Left forelimb (tissue), 1 donor: ENCODE results near the gene MAGI3.

Experiments
- DNase-seq: peaks from one replicate; pipeline ENCODE4 v3.0.0-alpha.2; 2018; ENCODE audit warnings: low spot score

Gene MAGI3

DNA sequence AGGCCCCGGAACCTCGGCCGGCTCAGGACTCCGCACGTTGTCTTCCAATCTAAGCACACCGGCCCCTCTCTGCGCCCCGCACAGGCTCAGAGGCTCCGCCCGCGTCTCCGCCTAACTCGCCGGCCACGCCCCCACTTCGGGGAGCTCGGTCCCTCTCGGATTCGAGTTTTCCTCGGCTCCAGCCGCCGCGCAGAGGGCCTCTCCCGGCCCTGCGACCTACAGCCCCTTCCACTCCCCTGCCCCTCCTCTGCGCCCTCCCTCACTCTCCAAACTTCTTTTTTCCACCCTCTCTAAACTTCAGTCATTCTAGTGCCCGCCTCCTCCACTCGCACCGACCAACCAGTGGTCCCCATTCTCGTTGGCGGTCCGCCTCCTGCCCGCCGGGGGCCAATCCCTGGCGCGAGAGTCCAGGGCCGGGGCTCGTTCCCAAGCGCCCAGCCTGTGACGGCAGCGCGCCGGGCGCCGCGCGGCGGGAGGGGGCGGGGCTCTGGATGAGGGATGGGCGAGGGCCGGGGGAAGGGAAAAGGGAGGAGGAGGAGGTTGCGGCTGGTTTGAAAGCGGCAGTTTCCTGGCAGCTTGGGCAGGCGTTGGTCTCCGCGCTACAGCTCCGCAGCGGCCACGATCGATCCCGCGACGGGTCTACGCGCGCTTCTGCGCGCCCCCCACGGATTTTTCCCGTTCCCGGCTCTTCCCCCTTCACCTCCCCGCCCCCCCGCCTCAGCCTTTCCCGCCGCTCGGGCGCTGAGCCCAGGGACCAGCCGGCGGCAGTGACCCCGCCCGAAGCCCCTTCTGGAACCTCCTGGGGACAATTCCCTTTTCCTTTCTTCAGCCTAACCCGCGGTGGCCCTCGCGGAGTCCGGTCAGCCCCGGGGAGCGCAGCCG lies at the start of gene MAGI3:
TSS of gene MAGI3 (plus strand) at position 563 of the 882 bp plus-strand sequence. CDS start 519 bp downstream, outside the sequence.
- DNase-seq = peak; percentile 100

DNA sequence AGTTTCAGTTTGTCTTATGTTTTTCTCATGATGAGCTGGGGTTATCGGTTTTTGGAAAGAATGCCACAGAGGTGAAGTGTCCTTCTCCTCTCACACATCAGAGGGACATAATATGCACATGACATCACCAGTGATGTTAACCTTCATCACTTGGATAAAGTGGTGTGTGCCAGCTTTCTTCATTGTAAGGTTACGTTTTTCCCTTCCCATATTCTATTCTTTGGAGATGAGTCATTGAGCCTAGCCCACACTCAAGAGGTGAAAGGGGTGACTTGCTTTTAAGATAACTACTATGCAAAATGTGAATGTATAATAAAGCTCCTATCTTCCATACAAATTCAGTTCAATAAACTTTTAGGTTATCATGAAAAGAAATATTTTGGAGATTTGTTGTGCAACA lies 36.7 kb upstream of the MAGI3 start:
- no peak for DNase-seq

DNA sequence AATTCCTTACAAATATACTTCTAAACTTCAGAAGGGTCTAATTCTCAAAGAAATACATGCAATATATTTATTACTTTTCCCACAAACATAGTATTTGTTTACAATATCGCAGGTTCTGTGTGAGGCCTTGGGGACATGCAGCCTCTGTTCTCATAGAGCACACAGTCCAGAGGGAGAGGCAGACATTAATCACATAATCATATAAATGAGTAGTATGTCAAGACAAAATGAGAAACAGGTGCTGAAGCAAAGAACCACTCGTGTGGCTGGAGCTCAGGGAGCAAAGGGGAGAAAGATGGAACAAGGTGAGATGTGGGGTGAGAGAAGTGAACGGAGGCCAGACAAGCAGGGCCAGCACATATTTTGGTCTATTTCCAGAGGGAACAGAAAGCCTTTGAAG lies 26.4 kb upstream of the MAGI3 start:
- DNase-seq = no peak

DNA sequence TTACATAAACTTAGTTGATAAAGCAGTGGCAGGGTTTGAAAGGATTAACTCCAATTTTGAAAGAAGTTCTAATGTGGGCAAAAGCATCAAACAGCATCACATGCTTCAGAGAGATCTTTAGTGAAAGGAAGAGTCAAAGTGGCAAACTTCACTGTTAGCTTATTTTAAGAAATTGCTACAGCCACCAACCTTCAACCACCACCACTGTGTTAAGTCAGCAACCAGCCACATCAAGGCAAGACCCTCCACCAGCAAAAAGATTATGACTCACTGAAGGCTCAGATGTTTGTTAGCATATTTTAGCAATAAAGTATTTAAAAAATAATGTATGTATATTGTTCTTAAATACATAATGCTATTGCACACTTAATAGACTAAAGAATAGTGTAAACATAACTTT lies 21.3 kb upstream of the MAGI3 start:
- no peak for DNase-seq

DNA sequence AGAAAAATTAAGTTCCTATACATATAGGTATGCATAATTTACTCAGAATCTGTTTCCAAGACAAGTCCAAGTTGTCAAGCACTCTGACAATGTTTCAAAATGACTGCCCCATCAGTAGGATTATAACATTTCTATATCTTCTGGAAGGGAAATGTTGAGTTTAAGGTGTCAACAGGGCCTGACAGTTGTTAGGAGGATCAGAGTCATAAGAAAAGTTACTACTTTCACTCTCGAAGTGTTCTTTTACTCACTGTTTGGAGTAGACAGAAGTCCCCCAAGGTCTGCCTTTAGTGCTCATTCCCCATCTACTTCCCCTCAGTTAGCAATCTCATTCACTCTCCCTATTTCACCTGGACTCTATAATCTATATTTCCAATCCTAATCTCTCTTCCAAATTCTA lies 20.6 kb upstream of the MAGI3 start:
- no peak for DNase-seq

DNA sequence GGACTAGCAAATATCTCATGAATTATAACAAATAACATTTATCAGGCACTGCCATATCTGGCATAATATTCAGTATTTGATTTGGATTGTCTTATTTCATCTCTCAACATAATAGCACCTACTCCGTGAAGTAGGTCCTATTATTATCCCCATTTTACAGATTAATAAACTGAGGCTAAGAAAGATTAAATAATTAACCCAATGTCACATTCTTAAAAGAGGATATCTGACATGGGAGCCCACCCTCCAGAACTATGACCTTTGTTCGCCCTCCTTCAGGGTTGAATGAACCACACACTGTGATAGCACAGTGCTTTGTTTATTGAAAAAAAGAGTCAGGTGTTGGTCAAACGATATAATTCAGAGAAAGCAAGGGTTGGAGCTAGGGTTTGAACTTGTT lies 19.4 kb upstream of the MAGI3 start:
- DNase-seq = no peak

DNA sequence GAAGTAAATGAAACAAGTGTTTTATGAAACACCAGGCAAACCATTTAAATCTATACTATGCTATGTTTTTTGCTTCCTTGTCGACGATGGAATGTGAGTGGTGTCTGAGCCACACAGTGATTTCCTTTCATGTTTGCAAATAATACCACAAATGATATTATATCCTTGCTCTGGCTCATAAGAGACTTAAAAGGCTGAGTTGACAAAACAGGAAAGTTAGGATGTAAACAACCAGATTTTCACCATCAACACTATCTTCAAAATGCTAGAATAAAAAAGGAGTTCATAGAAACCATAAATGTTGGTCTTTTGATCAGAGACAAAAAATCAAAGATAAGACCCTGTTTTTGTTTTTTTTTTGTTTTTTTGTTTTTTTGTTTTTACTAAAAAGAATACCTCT lies 17.8 kb upstream of the MAGI3 start:
- DNase-seq = no peak

DNA sequence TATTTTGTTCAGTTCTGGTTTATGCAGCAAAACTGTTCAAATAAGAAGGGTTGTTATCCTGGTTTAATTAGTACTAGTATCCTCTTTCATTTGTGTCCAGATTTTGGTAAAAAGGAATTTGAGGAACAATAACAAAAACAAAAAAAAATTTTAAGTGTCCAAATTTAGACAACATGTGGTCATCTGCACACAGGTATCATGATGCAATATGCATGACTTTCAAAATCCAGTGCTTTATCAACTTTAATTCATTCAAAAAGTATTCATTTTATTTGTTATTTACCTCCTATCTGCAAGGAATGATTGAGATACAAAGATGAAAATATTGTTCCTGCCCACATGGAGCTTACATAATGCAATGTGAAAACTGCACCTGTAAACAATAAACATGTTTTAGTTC lies 16.7 kb upstream of the MAGI3 start:
- DNase-seq = no peak

DNA sequence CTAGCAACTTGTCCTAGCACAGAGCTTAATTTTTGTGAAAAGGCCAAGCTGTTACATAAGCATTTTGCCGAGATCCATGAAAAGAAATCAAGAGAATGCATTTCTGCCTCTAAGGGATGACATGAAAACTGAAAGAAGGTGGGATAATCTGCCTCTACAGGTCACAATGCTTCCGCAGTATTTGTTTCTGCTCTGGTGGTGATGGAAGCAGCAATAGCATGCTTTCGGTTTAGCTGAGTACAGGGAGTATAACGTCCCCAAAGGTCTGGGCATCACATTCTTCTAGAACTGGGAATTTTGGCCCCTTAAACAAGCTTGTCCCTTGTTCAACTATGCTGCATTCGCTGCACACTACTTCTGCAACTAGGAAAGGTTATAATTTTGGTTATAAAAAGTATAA lies 14.4 kb upstream of the MAGI3 start:
- DNase-seq = no peak

DNA sequence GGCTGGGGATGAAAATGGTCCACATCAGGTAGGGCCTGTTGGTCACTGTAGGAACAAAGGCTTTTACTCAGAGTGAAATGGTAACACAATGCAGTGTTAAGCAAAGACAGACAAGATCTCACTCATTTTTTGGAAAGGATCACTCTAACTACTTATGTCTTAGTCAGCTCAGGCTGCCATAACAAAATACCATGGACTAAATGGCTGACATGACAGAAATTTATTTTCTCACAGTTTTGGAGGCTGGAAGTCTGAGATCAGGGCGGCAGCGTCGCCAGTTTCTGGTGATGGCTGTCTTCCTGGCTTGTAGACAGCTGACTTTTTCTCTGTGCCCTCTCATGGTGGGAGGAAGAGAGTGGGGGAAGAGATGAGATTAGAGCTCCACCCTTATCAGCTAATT lies 10.2 kb upstream of the MAGI3 start:
- DNase-seq = no peak

DNA sequence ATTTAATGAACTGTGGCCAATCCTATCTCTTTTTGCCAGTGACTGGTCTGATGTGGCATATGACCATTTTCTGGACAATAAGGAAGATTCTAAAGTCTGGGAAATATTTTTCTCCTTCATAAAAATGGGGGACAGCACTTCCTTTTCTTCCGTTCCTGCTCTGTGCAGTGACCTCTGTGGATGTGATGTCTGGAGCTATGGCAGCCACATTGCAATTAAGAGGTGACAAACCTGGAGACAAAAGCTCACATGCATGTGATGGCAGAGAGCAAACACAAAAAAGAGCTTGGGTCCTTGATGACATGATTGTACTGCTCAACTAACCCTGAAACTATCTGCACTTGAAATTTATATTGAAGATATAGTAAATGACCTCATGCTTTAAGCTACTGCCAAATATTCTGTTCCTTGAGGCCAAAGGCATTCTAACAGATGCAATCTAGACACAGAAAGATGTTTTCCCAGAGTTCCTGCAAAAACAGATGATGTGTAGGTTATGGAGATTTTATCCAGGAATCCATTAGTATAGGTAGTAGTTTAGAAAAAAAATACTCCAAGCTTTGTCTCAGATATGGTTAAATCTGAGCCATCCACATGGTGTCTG lies 2.2 kb upstream of the MAGI3 start:
- DNase-seq = no peak

DNA sequence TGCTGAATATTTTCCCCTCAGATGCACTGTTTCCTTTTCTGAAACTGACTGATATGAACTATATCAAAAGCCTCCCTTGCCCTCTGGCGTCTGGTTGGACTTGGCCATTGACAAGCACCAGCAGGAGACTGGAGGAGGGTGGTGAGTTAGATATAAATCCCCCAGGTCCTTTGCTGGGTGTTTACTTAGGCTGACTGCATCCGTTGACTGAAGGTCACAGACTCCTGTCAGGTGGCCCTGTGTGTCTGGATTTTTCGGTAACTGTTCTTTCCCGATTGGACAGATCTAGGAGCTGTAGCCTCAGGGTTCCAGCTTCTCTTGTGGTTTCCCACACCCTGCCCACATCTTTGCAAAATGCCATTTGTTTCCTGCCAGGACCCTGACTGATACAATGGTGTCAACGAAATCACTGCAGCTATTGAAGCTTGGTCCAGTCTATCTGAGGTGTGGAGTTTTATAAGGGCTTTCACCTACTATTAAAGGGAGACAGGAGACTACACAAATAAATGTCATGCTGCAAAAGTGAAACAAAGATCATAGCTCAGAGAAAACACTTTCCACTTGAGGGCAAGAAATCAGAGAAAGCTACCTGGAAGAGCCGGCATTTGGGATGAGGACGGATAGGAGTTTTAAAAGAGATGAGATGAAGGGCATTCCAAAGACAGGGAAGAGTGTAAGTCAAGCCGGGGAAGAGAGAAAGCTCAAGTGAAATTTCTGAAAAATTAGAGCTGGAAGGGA lies 1.5 kb upstream of the MAGI3 start:
- DNase-seq = no peak

DNA sequence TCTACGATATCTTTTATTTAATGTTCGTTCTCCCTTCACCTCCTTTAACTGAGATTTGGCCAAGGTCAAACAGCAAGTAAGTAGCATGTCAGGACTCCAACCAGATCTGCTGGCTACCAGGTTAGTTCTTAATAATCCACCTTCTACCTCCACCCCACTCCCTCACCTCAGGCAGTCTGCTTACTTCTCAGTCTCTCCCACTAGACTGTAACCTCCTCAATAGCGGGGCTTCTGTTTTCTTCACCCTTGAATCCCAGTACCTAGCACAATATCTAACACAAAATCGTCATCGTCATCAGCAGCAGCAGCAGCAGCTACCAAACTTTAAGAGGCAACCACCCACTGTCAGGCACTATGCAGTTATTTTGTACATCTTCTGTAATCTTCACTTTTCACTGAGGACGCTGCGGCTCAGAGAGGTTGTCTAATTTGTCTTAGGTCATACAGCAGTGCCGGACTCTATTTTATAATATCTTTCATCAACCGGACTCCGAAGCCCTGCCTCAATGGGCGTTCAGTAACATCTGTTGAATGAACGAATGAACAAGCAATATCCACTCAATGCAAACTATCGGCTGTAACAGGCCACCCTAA lies 859 bp upstream of the MAGI3 start:
- DNase-seq = no peak

DNA sequence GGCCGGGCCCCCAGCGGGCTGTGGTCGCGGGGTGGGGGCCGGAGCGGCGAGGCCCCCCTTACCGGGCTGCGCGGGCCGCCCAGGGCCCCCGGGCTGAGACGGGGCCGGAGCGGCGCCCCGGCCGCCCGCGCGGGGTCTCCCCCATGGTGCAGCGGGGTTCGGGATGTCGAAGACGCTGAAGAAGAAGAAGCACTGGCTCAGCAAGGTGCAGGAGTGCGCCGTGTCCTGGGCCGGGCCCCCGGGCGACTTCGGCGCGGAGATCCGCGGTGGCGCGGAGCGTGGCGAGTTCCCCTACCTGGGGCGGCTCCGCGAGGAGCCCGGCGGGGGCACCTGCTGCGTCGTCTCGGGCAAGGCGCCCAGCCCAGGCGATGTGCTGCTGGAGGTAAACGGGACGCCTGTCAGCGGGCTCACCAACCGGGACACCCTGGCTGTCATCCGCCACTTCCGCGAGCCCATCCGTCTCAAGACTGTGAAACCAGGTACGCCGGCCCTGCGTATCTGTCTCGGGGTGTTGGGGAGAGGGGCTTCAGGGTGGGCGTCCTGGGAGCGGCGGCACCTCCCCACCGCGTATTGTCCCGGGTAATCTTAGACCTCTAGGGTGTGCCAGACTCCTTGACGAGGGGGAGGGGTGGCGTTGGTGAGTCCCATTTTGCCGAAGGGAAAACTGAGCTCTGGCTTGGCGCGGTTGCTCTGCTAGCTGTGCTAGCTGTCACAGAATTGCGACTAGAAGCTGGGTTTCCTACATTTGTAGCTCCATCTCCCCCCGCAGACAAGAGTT lies 745 bp downstream of the MAGI3 start:
- DNase-seq = peak; percentile 70

DNA sequence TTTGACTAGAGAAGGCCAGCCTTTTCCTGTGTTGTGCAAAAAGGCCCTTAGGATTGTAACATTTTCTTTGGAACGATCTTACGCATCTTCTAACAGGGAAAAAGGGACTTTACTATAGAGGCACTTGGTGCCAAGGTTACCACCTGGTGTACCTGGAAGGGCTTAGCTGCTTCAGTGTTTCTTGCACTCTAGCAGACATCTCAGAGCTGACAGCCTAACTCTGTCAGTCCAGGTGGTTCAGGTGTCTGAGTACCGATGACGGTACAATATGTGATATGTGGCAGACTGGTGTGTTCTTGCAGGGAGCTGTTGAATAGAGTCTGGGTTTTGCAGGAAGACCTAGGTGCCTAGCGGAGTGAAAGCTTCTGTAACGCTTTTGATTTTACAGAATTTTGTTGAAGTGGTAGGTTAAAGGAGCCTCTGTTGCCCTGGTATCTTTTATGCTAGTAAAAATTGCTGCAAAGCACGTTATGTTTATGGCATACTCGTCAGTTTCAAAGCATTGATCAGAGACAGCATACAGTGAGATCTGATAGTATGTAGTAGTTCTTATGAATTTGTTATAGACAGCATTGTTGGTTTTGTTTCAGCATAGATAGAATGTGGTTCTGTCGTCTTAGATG lies 1.4 kb downstream of the MAGI3 start:
- DNase-seq = no peak

DNA sequence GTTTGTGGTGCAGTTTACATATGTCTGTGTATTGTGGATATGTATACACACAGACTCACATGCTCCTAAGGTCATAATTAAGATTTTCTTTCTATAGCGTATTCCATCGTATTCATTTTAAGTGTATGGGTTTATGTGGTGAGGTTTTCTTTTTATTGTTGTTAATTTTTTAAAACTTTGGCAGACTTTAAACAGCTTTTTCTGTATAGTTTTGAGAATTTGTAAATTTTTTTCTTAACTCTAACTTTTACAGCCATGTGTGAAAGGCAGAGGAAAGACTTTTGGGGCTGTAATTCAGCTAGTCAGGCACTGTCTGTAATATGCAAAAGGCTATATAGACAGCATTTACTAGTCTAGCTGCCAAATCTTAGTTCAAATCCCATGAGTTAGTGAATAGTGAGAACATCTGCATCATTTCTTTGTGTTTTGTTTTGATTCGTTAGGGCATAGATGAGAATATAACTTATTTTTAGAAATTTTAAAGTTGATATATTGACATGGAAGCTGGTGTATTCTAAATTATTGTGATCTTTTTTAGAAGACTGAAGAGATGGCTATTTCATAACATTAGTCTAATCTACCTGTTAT lies 2.3 kb downstream of the MAGI3 start:
- no peak for DNase-seq

DNA sequence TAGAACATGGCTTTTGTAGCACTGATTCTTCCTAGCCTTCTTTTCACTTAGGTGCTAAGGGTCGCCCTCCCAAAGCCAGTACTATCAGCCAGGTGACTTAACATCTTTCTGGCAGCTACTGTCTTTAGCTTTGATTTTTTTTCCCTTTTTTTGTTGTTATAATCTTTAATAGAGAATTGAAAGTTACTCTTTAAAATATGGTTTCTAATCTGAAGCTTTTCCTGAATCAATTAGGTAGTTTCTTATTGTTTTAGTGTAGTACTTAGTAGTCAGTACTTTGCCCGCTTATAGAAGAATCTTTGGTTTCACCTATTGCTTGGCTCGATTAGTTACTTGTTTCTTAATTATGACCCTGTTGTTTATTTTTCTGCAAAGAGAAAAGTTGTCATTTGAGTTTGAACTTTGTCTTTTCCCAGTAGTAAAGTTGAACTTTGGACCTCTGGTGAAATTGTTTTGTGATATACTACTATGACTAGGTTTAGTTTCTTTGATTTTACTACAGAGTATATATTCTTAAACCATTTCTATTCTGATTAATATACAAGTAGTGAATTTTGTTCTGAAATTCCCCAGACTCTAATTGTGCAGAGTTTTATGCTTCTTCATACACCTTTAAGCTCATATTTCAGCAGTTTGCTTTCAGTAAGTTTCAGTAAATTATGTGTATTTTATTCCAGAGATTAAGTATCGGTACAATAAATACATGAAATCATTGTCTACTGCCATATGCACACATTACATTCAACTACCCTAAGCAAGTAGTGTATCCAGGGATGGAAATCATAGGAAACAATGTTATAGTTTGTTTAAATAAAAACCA lies 3.9 kb downstream of the MAGI3 start:
- DNase-seq = no peak

DNA sequence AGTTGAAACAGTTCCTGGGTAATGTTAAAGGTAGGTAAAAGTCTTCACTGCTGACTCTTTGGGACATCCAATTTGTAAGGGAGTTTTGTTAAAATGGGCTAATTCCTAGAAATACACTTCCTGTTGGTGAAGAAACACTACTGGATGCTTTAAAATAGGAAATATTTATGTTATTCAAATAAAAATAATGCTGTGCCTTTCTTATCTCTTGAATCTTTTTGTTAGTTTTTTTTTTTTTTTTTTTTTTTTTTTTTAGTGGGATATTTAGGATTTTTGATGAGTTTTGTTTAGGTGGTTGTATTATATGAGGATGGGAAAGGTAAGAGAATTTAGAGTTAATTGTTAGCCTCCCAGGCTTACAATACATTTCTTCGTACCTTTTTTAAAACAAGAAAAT lies 4.5 kb downstream of the MAGI3 start:
- no peak for DNase-seq

DNA sequence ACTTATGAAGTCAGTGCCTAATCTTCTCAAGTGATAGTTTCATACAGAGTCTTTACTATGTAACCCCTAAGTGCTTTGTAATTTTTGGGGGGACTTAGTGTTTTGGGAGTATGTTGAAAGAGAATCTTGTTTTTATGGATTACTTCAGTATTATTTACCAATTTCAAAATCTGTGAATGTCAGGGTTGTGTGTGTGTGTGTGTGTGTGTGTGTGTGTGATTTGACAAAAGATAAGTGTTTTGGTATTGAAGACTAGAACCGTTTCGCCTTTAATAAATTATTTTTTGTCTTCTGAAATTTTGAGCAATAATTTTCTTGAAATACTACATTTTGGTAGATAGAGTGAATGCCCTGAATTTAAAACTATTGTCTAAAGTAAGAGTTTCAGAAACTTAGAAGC lies 5.8 kb downstream of the MAGI3 start:
- DNase-seq = no peak

DNA sequence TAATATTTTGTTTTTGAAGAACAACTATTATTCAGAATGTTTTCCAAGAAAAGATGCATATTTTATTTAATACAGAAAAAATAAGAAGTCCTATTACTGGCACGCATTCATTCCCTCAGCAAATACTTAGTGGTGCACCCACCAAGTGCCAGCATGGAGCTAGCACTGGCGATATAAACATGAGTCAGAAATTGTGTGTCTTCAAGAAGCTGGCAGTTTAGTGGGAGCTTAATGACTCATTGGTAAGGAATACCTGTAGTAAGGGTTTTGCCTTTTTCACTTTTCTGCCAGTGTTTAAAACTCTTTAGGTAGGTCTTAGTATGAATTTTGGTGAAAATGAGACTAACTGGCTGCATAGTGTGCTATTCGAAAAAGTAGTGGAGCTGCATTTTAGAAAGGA lies 6.3 kb downstream of the MAGI3 start:
- no peak for DNase-seq
